ENCODE data around the gene TLNRD1.

Gene TLNRD1

DNA sequence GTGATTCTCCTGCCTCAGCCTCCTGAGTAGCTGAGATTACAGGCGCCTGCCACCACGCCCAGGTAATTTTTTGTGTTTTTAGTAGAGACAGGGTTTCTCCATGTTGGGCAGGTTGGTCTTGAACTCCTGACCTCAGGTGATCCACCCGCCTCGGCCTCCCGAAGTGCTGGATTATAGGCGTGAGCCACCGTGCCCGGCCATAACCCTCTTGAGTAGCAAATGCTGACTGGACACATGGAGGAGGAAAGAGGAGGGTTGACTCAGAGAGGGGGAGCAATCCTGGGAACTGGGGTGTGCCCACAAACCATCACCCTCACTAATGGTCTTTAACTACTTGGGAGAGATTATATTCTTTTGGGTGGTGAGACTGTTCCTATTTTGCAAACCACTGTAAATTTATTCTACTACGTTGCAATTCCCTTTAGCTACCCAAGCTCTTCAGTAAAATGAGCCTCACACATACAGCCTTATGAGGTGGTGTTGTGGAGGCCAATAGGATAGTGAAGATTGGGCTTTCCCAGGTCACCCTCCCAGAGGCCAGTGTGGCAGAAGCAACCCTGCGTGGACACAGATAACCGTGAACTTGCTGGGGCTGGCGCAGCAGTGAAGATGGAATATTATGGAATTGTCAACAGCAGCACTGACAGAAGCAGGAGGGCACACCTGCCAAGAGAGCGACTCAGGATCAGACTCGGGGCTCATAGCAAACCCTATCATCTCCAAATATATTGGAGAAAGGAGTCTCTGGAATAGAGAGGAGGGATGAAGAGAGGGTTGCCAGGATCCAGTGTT, 37.4 kb downstream of the TLNRD1 start:
- H3K27ac Mint-ChIP-seq: no peak overlapping the region
- no peaks in the 10 kb centered on the region for H3K36me3 Mint-ChIP-seq (ENCODE audit: low read depth)
- no peaks in the 10 kb centered on the region for H3K27me3 Mint-ChIP-seq (ENCODE audit: low read depth)
- peaks cover 12% of the 10 kb centered on the region for H3K4me1 Mint-ChIP-seq
- H3K4me3 Mint-ChIP-seq: no peak overlapping the region
- no peaks in the 10 kb centered on the region for H3K9me3 Mint-ChIP-seq
- TF ChIP-seq, protein P1, sequence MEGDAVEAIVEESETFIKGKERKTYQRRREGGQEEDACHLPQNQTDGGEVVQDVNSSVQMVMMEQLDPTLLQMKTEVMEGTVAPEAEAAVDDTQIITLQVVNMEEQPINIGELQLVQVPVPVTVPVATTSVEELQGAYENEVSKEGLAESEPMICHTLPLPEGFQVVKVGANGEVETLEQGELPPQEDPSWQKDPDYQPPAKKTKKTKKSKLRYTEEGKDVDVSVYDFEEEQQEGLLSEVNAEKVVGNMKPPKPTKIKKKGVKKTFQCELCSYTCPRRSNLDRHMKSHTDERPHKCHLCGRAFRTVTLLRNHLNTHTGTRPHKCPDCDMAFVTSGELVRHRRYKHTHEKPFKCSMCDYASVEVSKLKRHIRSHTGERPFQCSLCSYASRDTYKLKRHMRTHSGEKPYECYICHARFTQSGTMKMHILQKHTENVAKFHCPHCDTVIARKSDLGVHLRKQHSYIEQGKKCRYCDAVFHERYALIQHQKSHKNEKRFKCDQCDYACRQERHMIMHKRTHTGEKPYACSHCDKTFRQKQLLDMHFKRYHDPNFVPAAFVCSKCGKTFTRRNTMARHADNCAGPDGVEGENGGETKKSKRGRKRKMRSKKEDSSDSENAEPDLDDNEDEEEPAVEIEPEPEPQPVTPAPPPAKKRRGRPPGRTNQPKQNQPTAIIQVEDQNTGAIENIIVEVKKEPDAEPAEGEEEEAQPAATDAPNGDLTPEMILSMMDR (IDR thresholded peaks at IDR 0.05; ENCODE audit: unreplicated experiment in 3 of 3): no peak

DNA sequence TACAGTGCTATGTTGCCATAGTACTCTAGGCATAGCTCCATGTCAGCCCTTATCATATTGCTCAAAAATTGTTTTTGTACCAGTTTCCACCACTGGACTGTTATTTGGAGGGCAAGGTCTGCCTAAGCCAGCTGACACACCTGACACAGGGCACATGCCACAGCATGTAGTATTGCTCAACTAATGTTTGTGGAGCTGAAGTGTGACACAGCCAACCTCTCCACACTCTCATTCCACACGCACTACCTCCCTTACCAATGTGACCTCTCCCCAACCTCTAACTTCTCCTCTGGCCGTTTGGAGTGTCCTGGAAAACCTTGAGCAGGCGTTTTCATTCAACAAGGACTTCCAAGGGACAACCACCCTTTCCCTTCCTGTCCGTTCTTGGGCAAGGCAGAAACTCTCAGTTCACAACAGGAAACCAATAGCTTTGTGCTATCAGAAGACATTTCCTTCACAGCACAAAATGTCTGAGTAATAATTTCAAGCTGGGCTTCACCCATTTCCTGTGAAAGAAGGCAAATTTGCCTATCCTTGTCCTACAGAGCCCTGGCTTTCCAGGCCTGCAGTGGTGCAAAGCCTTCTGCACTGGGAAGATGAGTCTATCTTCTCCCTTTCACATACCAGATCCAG, 38.4 kb downstream of the TLNRD1 start:
- peak overlapping the region; percentile 2 to 73 (median 54) for H3K27ac Mint-ChIP-seq
- no peak overlapping the region for H3K4me3 Mint-ChIP-seq
- H3K36me3 Mint-ChIP-seq (ENCODE audit: low read depth): no peaks in the 10 kb centered on the region
- H3K27me3 Mint-ChIP-seq (ENCODE audit: low read depth): no peaks in the 10 kb centered on the region
- peaks cover 6% of the 10 kb centered on the region for H3K4me1 Mint-ChIP-seq
- TF ChIP-seq, protein P1 (IDR thresholded peaks at IDR 0.05; ENCODE audit: unreplicated experiment in 3 of 3): no peak
- H3K9me3 Mint-ChIP-seq: no peaks in the 10 kb centered on the region

DNA sequence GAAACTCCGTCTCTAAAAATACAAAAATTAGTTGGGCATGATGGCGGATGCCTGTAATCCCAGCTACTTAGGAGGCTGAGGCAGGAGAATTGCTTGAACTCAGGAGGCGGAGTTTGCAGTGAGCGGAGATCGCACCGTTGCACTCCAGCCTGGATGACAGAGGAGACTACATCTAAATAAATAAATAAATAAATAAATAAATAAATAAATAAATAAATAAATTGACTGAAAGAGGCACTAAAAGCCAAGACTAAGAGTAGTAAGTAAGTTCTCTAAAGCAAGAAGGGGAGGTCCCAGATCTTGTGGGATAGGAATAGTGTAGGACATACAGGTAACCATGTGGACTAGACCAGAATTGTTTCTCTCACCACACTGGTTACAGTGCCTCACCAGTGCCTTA, 40.0 kb downstream of the TLNRD1 start:
- Mint-ChIP-seq H3K4me1 (peaks cover 6% of the 10 kb centered on the region), H3K36me3 (ENCODE audit: low read depth) (no peaks in the 10 kb centered on the region), H3K9me3 (no peaks in the 10 kb centered on the region)

DNA sequence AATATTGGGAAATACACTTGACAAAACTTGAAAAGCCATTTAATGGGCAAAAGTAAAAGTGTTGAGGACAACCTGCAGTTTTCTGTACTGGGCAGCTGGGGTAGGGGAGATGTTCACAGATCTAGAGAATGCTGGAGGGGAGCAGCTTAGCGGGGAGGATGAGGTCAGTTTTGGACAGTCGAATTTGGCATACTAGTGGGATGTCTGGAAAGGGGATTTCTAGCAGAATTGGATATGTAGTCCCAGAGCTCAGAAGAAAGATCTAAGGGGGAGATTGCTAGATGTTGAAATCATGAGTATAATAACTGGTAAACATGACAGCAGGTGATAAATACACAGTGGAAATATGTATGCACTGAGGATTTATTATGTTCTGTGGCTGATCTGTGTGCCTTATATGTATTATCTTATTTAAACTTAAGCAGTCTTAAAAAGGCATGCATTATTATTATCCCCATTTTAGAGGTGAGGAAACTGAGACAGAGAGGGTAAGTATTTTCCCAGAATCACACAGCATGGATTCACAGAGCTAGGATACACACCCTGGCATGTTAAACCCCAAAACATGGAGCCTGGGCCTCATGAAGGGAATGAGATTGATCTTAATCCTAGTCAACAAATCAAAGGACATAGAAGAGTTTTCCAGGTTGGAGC, 42.7 kb downstream of the TLNRD1 start:
- no peak overlapping the region for H3K4me3 Mint-ChIP-seq
- H3K27me3 Mint-ChIP-seq (ENCODE audit: low read depth): no peaks in the 10 kb centered on the region
- no peaks in the 10 kb centered on the region for H3K9me3 Mint-ChIP-seq
- H3K36me3 Mint-ChIP-seq (ENCODE audit: low read depth): no peaks in the 10 kb centered on the region
- TF ChIP-seq, protein P1 (IDR thresholded peaks at IDR 0.05; ENCODE audit: unreplicated experiment in 3 of 3): no peak
- peaks cover 6% of the 10 kb centered on the region for H3K4me1 Mint-ChIP-seq
- no peak overlapping the region for H3K27ac Mint-ChIP-seq

More for the DNA sequence above, 40.0 kb downstream of the TLNRD1 start:
- no peak overlapping the region for H3K27ac Mint-ChIP-seq
- H3K27me3 Mint-ChIP-seq (ENCODE audit: low read depth): no peaks in the 10 kb centered on the region
- H3K4me3 Mint-ChIP-seq: no peak overlapping the region
- TF ChIP-seq, protein P1 (IDR thresholded peaks at IDR 0.05; ENCODE audit: unreplicated experiment in 3 of 3): no peak

DNA sequence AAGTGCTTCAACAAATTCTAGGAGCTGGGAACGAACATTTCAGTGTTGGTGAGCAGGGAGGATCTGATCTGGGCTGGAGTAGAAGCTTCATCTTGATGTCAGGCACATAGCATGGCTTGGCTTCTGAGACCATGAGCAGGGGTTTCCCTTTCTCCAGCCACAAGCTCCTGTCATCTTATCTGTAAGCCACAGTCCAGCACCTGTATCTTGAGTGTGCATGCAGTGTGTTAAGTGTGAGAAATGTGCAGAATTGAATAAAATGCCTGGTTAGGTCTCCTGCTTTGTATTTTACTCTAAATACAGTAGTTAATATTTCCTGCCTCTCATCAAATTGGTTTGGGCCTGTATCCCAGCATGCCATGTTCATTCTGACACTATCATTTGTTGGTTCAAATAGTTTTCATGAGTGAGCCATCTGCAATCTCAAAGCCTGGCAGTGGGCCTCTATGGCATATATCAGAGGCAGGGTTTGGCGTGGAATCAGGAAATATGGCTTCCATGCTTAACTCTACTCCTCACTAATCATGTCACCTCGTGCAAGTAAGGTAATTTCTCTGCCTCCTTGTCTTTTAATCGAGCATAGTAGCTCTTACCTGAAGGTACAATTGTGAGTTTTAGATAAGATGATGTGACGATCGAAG, 43.3 kb downstream of the TLNRD1 start:
- Mint-ChIP-seq H3K27ac (no peak overlapping the region), H3K4me3 (no peak overlapping the region), H3K27me3 (ENCODE audit: low read depth) (no peaks in the 10 kb centered on the region), H3K4me1 (peaks cover 5% of the 10 kb centered on the region), H3K36me3 (ENCODE audit: low read depth) (no peaks in the 10 kb centered on the region), H3K9me3 (no peaks in the 10 kb centered on the region)
- TF ChIP-seq, protein P1 (IDR thresholded peaks at IDR 0.05; ENCODE audit: unreplicated experiment in 3 of 3): no peak

Measured in nephron (organoid).